ENCODE results near the gene ATRNL1.

GRCh38 chr10:115514895-115515294 is 421.7 kb downstream of the ATRNL1 start:
- no peak for TF ChIP-seq CTCF (IDR thresholded peaks at IDR 0.05; ENCODE audit: poor library complexity, severe bottlenecking)
- no peak for TF ChIP-seq POLR2AphosphoS5 (IDR thresholded peaks at IDR 0.05)
- TF ChIP-seq MXI1 (conservative IDR thresholded peaks at IDR 0.05; ENCODE audit: poor library complexity, severe bottlenecking), result no peak
- no peak for TF ChIP-seq EZH2 (IDR thresholded peaks at IDR 0.05; ENCODE audit: borderline replicate concordance, insufficient read depth, low read length, poor library complexity, severe bottlenecking)
- no peak for TF ChIP-seq SMC3 (conservative IDR thresholded peaks at IDR 0.05; ENCODE audit: poor library complexity)
- TF ChIP-seq EP300 (conservative IDR thresholded peaks at IDR 0.05; ENCODE audit: poor library complexity, severe bottlenecking), result no peak
- TF ChIP-seq TAF1 (IDR thresholded peaks at IDR 0.05; ENCODE audit: low read depth), result no peak
- TF ChIP-seq REST (IDR thresholded peaks at IDR 0.05; ENCODE audit: borderline replicate concordance), result no peak
